Measurements from ENCODE around the gene VTCN1. TPM values are rescaled to one million over a fixed set of nuclear protein-coding genes. Genes with fewer than 3 reads are reported as not detected.
"Not testable (repeated sequence)": the region's sequence is repeated elsewhere in the genome, so short reads cannot be mapped to it uniquely, and the experiment has no call there.

VTCN1 gene, protein sequence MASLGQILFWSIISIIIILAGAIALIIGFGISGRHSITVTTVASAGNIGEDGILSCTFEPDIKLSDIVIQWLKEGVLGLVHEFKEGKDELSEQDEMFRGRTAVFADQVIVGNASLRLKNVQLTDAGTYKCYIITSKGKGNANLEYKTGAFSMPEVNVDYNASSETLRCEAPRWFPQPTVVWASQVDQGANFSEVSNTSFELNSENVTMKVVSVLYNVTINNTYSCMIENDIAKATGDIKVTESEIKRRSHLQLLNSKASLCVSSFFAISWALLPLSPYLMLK
- not detected for total RNA-seq
- long read RNA-seq, donor 1: 0 reads
- long read RNA-seq, donor 2: 0 reads

DNA sequence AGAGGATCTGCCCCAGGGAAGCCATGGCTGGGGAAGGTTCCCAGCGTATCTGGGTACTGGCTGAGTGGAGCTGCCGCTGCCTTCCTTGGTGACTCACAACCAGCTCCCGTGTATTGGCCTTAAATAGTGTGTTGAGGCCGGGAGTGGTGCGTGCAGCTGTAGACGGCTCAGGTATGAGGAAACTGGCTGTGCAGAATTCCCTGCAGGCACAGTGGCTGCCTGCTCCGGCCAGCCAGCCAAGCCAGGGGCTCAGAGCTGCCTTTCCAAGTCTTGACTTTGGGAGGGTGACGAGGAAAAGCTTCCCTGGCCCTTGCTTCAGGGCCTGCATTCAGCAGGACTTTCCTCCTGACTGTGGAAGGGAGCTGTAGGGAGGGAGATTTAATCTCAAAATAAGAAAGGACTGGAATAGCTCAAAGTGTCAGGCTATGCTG lies at the start of gene VTCN1:
Gene VTCN1, minus strand, starts transcription at position 97 of the 431 bp plus-strand sequence. Its CDS starts 72 bp downstream, at position 25.
- no peak for DNase-seq (ENCODE audit: low spot score)

DNA sequence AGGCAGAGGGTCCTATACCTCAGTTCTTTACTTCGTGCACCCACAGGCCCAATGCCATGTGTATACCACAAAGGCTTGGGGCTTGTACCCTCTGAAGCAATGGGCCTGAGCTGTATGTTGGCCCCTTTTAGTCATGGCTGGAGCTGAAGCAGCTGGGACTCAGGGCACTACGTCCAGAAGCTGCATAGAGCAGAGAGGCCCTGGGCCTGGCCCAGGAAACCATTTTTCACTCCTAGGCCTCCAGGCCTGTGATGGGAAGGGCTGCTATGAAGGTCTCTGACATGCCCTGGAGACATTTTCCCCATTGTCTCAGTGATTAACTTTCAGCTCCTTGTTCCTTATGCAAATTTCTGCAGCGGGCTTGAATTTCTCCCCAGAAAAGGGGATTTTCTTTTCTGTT lies 48.1 kb upstream of the VTCN1 start:
- intact Hi-C loops (cut with DNase I): no loop called here

More for the DNA sequence above, at the start of gene VTCN1:
- intact Hi-C loops (cut with DNase I): no loop called here

DNA sequence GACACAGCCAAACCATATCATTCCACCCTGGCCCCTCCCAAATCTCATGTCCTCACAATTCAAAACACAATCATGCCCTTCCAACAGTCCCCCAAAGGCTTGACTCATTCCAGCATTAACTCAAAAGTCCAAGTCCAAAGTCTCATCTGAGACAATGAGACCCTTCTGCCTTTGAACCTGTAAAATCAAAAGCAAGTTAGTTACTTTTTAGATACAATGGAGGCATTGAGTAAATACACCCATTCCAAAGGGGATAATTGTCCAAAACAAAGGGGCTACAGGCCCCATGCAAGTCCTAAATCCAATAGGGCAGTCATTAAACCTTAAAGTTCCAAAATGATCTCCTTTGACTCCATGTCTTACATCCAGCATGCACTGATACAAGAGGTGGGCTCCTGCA lies 47.3 kb upstream of the VTCN1 start:
- DNase-seq (ENCODE audit: low spot score); intact Hi-C loops (cut with DNase I): not testable (repeated sequence)

More for the DNA sequence above, 48.1 kb upstream of the VTCN1 start:
- no peak for DNase-seq (ENCODE audit: low spot score)

DNA sequence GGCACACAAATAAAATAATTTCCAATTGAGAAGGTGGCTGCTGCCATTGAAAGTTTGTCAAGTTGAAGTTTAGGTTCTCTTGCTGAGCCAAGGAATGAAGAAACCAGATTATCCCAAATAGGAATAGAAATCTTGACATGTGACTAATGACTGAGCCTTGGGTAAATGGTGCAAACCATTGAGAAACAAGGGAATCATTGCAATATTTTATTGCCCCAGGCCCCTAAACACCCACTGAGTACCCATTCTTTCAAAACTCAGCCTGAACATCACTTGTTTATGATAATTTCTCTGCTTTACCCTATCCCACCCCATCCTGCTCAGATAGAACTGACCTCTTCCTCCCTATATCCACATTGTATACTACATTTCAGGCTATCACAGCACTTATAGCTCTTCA lies 46.6 kb upstream of the VTCN1 start:
- DNase-seq (ENCODE audit: low spot score): no peak
- intact Hi-C loops (cut with DNase I): no loop called here

DNA sequence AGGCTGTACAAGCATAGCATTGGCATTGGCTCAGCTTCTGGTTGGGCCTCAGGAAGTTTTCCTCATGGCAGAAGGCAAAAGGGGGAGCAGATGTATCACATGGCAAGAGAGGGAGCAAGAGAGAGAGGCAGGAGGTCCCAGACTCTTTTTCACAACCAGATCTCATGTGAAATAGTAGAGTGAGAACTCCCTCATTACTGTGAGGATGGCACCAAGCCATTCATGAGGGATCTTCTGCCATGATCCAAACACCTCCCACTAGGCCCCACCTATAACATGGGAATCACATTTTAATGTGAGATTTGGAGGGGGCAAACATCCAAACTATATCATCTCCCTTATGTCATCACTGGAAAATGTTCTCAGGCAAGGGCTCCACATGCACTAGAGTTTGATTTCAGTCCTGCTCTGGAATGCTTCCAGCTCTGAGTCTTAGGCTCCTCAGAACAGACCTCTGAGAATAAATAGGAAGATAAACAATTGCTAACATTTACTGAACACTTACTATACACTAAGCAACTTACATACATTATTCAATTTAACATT lies 39.4 kb upstream of the VTCN1 start:
- intact Hi-C loops (cut with DNase I): no loop called here
- DNase-seq (ENCODE audit: low spot score): no peak

DNA sequence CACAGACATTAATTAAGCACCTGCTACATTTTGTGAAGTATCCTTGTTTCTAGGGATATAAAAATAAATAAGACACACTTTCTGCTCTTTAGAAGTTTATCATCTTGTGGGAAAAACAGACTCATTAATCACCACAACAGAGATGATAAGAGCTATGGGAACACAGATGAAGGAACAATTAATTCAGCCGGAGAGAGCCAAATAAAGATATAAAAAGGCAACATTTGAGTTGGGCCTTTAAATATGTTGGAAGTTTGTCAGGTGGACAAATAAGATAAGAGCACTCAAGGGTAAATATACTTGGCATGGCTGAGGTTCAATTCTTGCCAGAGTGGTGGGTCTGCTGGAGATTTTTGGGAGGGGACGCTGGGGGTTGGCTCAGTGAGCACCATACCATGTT lies 34.2 kb upstream of the VTCN1 start:
- DNase-seq (ENCODE audit: low spot score): no peak
- intact Hi-C loops (cut with DNase I): no loop called here

DNA sequence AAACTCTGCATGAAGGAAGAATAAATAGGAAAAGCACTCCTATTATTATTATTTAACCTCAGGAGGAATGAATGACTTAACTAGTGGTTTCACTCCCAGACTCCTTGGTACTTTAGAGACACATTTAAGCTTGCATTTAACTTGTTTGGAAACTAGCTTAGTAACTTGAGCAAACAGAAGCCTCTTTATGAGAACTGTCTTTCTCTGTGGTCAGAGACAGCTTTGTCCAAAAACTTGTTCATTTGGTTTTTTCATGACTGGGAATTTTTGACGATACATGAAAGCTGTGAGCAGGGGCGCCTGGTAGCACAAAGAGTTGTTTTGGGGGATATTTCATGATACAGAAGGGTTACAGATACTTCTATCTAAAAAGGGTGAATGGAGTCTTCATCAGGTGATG lies 33.6 kb upstream of the VTCN1 start:
- no peak for DNase-seq (ENCODE audit: low spot score)
- intact Hi-C loops (cut with DNase I): no loop called here

DNA sequence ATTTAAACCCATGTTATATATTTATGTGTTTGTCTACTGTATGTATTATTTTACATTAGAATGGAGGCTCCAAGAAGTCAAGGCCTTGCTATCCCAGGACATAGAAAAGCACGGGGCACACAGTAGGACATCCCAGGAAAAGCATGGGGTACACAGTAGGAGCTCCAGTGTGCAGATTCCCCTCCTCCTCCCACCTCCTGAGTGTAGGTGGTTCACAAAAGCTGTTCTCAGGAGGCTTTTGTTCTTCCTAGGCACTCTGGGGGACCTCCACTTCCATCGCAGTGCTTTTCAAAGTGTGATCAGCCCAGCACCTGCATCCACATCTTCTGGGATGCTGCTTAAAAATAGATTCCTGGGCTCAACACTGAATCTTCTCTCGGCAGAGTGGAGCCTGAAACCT lies 30.8 kb upstream of the VTCN1 start:
- intact Hi-C loops (cut with DNase I): no loop called here
- no peak for DNase-seq (ENCODE audit: low spot score)

DNA sequence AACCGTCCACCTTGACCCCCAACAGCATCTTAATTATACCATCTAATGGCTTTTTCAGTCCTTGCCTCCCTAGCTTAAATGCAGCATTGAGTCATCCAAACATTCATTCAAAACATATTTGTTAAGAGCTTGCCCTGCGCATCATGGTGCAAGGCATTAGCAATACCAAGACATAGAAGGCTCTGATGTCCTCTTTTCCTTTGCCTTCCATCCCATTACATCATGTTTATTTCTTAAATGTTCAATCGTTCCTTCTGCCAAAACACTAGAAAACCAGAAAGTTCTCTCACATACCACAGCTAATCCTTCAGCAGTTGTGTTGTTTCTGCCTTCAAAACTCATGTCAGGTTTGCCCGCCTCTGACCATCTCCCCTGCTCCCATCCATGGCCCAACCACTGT lies 29.8 kb upstream of the VTCN1 start:
- intact Hi-C loops (cut with DNase I): no loop called here
- DNase-seq (ENCODE audit: low spot score): no peak

DNA sequence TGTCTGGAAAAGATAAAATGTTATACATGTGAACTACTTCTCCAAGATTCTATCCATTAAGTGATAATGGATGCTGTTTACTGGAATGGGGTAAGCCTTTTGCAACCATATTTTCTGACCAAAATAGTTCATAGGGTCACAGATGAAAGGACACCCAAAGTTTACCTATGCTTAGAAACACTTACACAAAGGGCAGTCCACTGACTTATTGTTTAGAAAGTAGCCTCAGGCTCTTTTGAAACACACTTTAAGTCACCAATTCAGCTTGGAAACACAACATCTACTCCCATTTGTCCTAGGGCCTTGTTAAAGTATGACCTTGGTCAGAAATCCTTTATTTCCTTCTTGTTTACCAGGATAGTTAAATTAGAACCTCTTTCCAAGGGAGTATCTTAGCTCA lies 28.7 kb upstream of the VTCN1 start:
- no peak for DNase-seq (ENCODE audit: low spot score)
- intact Hi-C loops (cut with DNase I): no loop called here

DNA sequence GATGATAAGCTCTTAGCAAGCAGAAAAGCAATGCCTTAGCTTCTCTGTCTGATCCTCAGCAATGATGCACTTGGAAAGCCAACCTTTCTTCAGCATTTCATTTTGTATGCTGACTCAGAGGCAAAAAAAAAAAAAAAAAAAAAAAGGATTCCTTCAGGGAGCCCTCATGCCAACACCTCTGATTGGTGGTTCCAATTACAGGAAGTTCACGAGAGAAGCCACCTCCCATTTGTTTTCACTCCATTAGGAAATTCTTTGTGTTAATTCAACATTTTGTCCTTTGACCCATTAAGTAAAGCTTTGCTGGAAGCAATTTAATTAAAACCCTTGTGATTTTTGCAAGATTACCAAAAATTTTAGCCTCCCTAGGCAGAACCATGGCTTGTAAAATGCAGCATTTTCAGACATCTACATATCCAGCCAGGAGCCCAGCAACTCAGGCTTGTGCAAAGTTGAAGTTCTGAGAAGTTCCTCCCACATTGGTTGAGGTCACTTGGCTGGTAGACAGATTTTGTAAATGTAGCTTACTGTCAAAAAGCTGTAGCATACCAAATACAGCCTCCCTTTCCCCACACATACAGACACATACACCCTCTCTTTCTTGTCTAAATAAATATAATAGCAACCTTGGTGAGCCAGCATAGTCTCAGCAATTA lies 27.1 kb upstream of the VTCN1 start:
- intact Hi-C loops (cut with DNase I): no loop called here

DNA sequence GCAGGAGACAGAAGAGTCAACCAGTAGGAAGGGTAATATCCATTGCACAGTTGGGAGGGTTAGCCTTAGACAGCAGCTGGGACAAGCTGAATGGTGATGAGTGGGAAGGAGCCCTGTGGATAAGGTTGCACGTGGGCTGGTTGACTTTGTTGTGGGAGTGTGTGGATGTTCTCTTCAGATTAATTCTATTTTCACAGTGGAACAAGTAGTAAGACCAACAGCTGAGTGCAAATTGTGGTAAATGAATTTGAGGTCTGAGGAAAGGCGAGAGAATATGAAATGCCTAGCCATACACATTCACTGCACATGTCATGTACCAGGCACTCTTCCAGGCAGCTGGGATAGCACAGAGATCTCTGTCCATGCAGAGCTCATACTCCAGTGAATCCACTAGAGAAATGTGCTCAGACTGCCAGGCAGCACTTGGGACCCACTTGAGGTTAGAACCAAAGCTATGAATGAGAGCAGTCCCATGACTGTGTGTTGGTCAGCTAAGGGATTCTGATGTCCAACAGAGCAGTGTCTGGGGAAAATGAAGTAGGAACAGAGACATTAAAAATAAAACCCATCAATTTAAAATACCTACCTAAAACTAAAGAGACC lies 25.2 kb upstream of the VTCN1 start:
- DNase-seq (ENCODE audit: low spot score): no peak
- intact Hi-C loops (cut with DNase I): no loop called here

More for the DNA sequence above, 27.1 kb upstream of the VTCN1 start:
- no peak for DNase-seq (ENCODE audit: low spot score)

DNA sequence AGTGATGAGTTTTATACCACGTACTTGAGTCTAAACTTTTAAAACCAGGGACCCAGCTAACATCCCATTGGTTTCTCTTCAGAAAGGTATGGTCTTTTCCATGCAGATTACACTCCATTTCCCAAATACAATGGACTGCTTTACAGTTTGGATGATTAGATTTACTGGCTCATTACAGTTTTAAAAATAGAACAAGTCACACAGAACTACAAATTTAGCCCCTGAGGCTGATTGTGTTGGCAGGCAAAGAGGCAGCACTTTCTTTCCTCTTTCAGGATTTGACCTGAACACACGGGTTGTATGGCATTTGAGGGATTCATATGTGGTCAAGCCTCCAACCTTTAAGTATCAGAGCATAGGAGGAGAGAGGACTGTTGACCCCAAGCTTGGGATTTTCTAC lies 21.8 kb upstream of the VTCN1 start:
- DNase-seq (ENCODE audit: low spot score): no peak
- intact Hi-C loops (cut with DNase I): no loop called here

DNA sequence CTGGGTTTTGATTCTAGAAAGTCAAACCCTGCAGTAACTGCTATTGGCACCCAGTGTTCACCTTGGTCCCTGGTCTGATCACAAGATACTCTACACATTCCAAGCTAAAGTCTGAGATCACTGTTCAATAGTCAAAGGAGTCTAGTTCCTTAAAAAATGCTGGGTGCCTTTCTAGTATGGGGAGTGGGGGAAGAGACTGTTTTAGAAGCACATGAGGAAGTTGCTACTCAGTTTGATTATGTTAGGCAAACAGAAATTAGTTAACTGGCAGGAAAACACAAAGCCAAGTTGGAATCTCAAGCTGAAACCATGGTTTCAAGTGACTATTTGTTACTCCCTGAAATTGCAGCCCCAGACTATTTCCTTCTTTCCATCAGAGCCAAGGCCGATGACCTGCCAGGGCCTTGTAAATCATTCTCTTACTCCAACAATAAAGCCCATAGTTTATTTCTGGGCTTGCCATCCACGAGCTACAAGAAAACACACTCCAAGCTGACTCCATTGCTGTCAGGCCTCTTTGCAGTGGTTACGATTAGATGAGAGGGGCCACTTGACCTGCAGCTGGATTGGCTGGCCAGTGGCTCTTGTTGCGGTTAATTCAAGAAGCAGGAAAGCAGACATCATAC lies 21.1 kb upstream of the VTCN1 start:
- intact Hi-C loops (cut with DNase I): no loop called here
- DNase-seq (ENCODE audit: low spot score): no peak

DNA sequence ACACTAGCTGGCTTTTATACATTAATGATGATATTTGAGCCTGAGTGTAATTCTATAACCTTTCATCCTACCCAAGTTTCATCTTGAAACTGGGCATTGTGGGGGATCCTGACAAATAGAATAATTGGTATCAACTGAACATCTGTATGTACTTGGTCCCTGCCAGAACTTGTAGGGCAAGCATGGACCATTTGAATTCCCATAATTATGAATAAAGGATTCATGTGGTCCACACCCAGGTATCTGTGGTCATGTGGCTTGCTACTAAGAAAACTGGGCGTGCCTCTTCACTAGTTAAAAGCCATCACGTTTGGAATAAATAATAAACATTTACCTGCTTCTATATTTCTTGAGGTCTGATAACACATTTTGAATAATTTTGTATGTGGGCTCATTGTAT lies 20.6 kb upstream of the VTCN1 start:
- no peak for DNase-seq (ENCODE audit: low spot score)
- intact Hi-C loops (cut with DNase I): no loop called here

DNA sequence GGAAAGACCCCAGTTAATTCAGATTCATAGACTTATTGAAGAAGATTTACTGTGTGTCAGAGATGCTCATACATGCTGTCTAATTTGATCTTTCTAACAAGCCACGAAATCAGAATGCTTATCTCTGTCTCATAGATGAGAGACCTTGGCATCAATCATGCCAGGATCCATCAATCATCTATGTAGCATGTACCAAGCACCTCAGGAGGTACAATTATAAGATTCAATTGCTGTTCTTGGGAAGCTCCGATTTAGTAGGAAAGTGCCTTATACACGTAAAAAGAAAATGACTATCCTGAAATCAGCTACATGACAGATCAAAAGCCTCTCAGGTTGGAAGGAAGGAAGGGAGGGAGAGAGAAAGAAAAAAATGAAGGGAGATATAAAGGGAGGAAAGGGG lies 18.5 kb upstream of the VTCN1 start:
- intact Hi-C loops (cut with DNase I): no loop called here
- DNase-seq (ENCODE audit: low spot score): no peak

DNA sequence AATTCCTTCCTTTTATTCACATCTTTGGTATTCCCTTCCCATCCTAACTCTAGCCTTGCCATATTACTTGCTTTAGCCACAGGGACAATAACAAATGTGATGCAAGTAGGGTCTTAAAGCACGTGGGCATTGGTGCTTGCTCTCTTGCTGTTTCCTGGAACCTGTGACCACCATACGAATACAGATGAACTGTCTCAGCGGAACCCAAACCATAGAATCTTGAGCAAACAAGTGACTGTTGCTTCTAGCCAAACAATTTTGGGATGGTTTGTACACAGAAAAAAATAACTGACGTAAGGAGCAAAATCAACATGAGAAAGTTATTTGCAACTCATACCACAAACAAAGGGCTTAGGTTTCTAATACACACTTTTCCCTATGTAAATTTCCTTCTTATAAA lies 15.2 kb upstream of the VTCN1 start:
- intact Hi-C loops (cut with DNase I): no loop called here
- DNase-seq (ENCODE audit: low spot score): no peak

DNA sequence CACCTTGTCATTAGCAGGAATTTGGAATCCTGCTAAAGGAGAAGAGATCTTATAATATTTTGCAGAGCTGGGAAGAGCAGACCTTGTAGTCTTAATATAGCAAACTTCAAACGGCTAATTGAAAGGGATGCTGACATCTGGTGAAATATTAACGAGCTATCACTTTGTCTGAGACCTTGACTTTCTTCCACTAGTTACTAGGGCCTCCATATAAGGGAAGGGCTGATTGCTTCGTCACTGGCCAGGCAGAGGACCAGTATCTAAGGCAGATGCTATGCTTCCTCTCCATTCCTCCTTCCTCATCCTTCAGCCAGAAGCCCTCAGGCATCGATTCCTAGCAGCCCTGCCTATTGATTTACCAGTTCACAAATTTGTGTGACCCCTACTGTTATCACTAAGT lies 6.0 kb upstream of the VTCN1 start:
- no peak for DNase-seq (ENCODE audit: low spot score)
- intact Hi-C loops (cut with DNase I): no loop called here

DNA sequence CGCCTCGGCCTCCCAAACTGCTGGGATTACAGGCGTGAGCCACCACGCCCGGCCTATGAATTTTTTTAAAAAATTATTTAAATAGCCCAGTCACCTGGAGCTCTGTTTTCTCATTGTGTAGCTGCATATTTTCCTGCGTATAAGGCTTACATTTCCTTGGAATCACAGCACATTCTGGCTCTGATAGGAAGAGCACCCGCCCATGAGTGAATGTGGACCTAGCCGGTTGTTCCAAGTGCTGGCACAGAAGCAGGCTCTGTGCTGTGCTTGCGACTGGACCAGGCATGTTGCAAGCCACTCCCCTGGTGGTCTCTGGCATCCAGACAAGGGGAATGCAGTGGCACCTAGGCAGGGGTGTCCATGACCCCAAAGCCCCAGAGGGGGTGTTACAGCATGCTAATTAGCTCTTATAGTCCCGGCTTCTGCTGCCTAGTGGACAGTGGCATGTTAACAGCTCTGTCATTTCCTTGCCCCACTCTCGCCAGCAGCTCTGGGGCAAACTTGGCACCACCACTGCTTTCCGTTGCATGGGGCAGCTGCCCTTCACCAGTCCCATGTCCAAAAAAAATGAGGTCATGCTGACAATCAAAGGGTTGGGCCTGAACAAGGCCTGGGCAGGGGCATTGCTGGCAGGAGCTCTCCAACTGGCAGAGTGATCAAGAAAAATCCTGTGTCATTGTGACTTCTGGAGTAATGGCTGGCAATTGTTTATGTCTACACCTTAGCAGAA lies 5.2 kb upstream of the VTCN1 start:
- DNase-seq (ENCODE audit: low spot score): no peak
- intact Hi-C loops (cut with DNase I): no loop called here

All from posterior vena cava (tissue), 2 donors.